SK-N-SH (cell line): ENCODE results near the gene RNF214. TPM values are rescaled to one million over a fixed set of nuclear protein-coding genes. Genes with fewer than 3 reads are reported as not detected.

Experiments
- CTCF ChIA-PET: fragments of 300-600, 350-600 bp; formaldehyde crosslinking; extraction: SDS; loops from one replicate; lab custom pipeline; 2021; lab: Yijun Ruan, JAX
- POLR2A ChIA-PET: fragments of 350-600 bp; sonication (Branson Sonifier 250); formaldehyde crosslinking; extraction: SDS; loops from one replicate; lab custom pipeline; 2020; ENCODE audit warnings: antibody characterized with exemption, inconsistent platforms; lab: Yijun Ruan, JAX
- DNase-seq: peaks from one replicate; pipeline ENCODE4 v3.0.0; 2012
- H2AFZ ChIP-seq: fragments of 200-600 bp; sonication (generic); 2 replicates; pipeline ENCODE4 v1.8.1; 2016; ENCODE audit warnings: antibody characterized with exemption, mild to moderate bottlenecking, low read depth
- H3F3A ChIP-seq: fragments of 200-600 bp; sonication (generic); replicated peaks from 2 replicates; pipeline ENCODE3; 2016; ENCODE audit warnings: antibody characterized with exemption, mild to moderate bottlenecking; ENCODE audit not compliant: insufficient read depth
- H3K27ac ChIP-seq, 2 experiments: fragments of 200-500 bp in 1 of 2; fragments of 200-600 bp in 1 of 2; sonication (Bioruptor generic) in 1 of 2; sonication (generic), shearing (Covaris generic) in 1 of 2; 2 replicates each; pipeline versions ENCODE4 v1.5.1 to v1.6.1; 2014 to 2016; ENCODE audit warnings: low read depth in 2 of 2, inconsistent platforms in 1 of 2, low read length in 1 of 2, mild to moderate bottlenecking in 1 of 2, mixed read lengths in 1 of 2
- H3K27me3 ChIP-seq: fragments of 200-600 bp; sonication (generic), shearing (Covaris generic); 2 replicates; pipeline ENCODE4 v1.6.1; 2016; ENCODE audit warnings: mixed run types; ENCODE audit not compliant: insufficient read depth
- H3K36me3 ChIP-seq, 2 experiments: fragments of 200-500 bp in 1 of 2; fragments of 200-600 bp in 1 of 2; sonication (Bioruptor generic) in 1 of 2; sonication (generic) in 1 of 2; replicated peaks in 1 of 2; 2 replicates each; pipeline versions ENCODE3 to v1.5.1; 2014 to 2016; ENCODE audit warnings: low read length in 1 of 2, mild to moderate bottlenecking in 1 of 2; ENCODE audit not compliant: insufficient read depth in 2 of 2, control insufficient read depth in 1 of 2
- H3K4me1 ChIP-seq, 2 experiments: fragments of 200-500 bp in 1 of 2; fragments of 200-600 bp in 1 of 2; sonication (Bioruptor generic) in 1 of 2; sonication (generic), shearing (Covaris generic) in 1 of 2; 2 replicates each; pipeline versions ENCODE4 v1.5.1 to v1.6.1; 2014 to 2016; ENCODE audit warnings: low read depth in 1 of 2, low read length in 1 of 2, mixed run types in 1 of 2; ENCODE audit not compliant: insufficient read depth in 2 of 2, control insufficient read depth in 1 of 2
- H3K4me2 ChIP-seq: fragments of 200-600 bp; sonication (generic), shearing (Covaris generic); 2 replicates; pipeline ENCODE4 v1.6.1; 2017; ENCODE audit warnings: mixed run types
- H3K4me3 ChIP-seq, 2 experiments: fragments of 200-500 bp in 1 of 2; fragments of 200-600 bp in 1 of 2; sonication (Bioruptor generic) in 1 of 2; sonication (generic), shearing (Covaris generic) in 1 of 2; 2 replicates each; pipeline versions ENCODE4 v1.5.1 to v1.8.1; 2014 to 2016; ENCODE audit warnings: low read depth in 2 of 2, inconsistent platforms in 1 of 2, low read length in 1 of 2, mild to moderate bottlenecking in 1 of 2, mixed read lengths in 1 of 2, moderate library complexity in 1 of 2
- H3K79me2 ChIP-seq: fragments of 200-600 bp; sonication (generic); 2 replicates; pipeline ENCODE4 v1.8.1; 2017; ENCODE audit warnings: mild to moderate bottlenecking; ENCODE audit not compliant: insufficient read depth
- H3K9ac ChIP-seq: fragments of 200-600 bp; sonication (generic); 2 replicates; pipeline ENCODE4 v1.6.1; 2017; ENCODE audit warnings: mixed run types
- H3K9me2 ChIP-seq: fragments of 200-600 bp; sonication (generic); 2 replicates; pipeline ENCODE4 v1.6.1; 2017; ENCODE audit warnings: mixed run types
- H3K9me3 ChIP-seq: fragments of 200-600 bp; sonication (generic); 2 replicates; pipeline ENCODE4 v1.6.1; 2017; ENCODE audit warnings: mixed run types, mild to moderate bottlenecking, moderate library complexity
- H4K20me1 ChIP-seq: fragments of 200-600 bp; sonication (generic); 2 replicates; pipeline ENCODE4 v1.6.1; 2017; ENCODE audit warnings: mild to moderate bottlenecking, mixed run types; ENCODE audit not compliant: insufficient read depth
- CTCF ChIP-seq: fragments of 200-600 bp; sonication (generic); IDR thresholded peaks from 2 replicates; pipeline ENCODE4 v1.6.1; 2017; ENCODE audit warnings: antibody characterized with exemption, mild to moderate bottlenecking, moderate library complexity
- FOSL2 ChIP-seq: IDR thresholded peaks from 2 replicates; pipeline ENCODE4 v1.4.0; 2012; ENCODE audit warnings: low read depth, mild to moderate bottlenecking, moderate library complexity, borderline replicate concordance
- FOXM1 ChIP-seq: IDR thresholded peaks from 2 replicates; pipeline ENCODE4 v1.4.0; 2012; ENCODE audit warnings: low read depth, mild to moderate bottlenecking
- MAX ChIP-seq: IDR thresholded peaks from 2 replicates; pipeline ENCODE4 v1.4.0; 2012; ENCODE audit warnings: low read depth
- NRF1 ChIP-seq: IDR thresholded peaks from 2 replicates; pipeline ENCODE4 v1.6.1; 2012; ENCODE audit warnings: low read depth, mild to moderate bottlenecking, low read length
- PBX3 ChIP-seq: IDR thresholded peaks from 2 replicates; pipeline ENCODE4; 2012
- POLR2AphosphoS5 ChIP-seq: IDR thresholded peaks from 2 replicates; pipeline ENCODE4 v1.6.1; 2012; ENCODE audit warnings: low read depth, low read length
- REST ChIP-seq: IDR thresholded peaks from 2 replicates; pipeline ENCODE4 v1.6.1; 2012; ENCODE audit warnings: mild to moderate bottlenecking, low read depth, low read length, moderate library complexity
- RFX5 ChIP-seq: IDR thresholded peaks from 2 replicates; pipeline ENCODE4 v1.6.1; 2012; ENCODE audit warnings: mild to moderate bottlenecking, improper control_type of control experiment, low read length
- RXRA ChIP-seq: IDR thresholded peaks from 2 replicates; pipeline ENCODE4 v1.4.0; 2012; ENCODE audit warnings: low read depth, mild to moderate bottlenecking, borderline replicate concordance
- TAF1 ChIP-seq: IDR thresholded peaks from 2 replicates; pipeline ENCODE4 v1.6.1; 2012; ENCODE audit warnings: low read depth, mild to moderate bottlenecking, low read length, moderate library complexity, borderline replicate concordance
- TCF12 ChIP-seq: IDR thresholded peaks from 2 replicates; pipeline ENCODE4 v1.4.0; 2012
- TEAD4 ChIP-seq: IDR thresholded peaks from 2 replicates; pipeline ENCODE4 v1.4.0; 2012; ENCODE audit warnings: mild to moderate bottlenecking, borderline replicate concordance; ENCODE audit not compliant: insufficient read depth
- WGBS: methylation state at CpG from one replicate; pipeline ENCODE4 v1.1.6; 2017; ENCODE audit warnings: low lambda C conversion rate; 5-methylcytosine and 5-hydroxymethylcytosine counted together
- polyA plus RNA-seq, 3 experiments: library from polyadenylated mRNA; depleted of rRNA; stranded (reverse); fragments of >200 nt; gene quantifications; 2 replicates each; pipeline ENCODE4 v1.2.3, GENCODE V29; 2012

The RNF214 gene
- polyA plus RNA-seq, 1 of the 3 experiments (the other 2 are of a cell fraction) = 15.4 TPM

GRCh38 chr11:117292616-117293015 is 60.1 kb downstream of the RNF214 start:
- no peaks in the 10 kb centered on the region for H3K9me3 ChIP-seq
- no peaks in the 10 kb centered on the region for H3K79me2 ChIP-seq
- WGBS = 94% methylated on average over 2 of the region's 2 CpGs
- DNase-seq = no peak
- H3K27me3 ChIP-seq = no peaks in the 10 kb centered on the region
- H3K4me2 ChIP-seq = no peak overlapping the region
- POLR2A ChIA-PET = no interaction called here
- no peak overlapping the region for H3K9ac ChIP-seq
- no peak overlapping the region for H3K27ac ChIP-seq
- H3K9me2 ChIP-seq = no peaks in the 10 kb centered on the region
- TF ChIP-seq TAF1 (no peak), RXRA (no peak), CTCF (no peak), REST (no peak), NRF1 (no peak), FOXM1 (no peak), RFX5 (no peak), POLR2AphosphoS5 (no peak), MAX (no peak), FOSL2 (no peak), PBX3 (no peak), TCF12 (no peak), TEAD4 (no peak)
- TF ChIP-seq, all 33 proteins: peak for 0
- Histone ChIP-seq H3F3A (peaks cover 7% of the 10 kb centered on the region), H4K20me1 (no peaks in the 10 kb centered on the region), H2AFZ (no peak overlapping the region), H3K4me3 (no peak overlapping the region), H3K36me3 (peaks cover 30 to 37% of the 10 kb centered on the region in 2 experiments), H3K4me1 (no peaks in the 10 kb centered on the region)
- CTCF ChIA-PET = no interaction called here
